Endodermal cell (in vitro differentiated cells): ENCODE measurements around the gene SPAG16. TPM values are rescaled to one million over a fixed set of nuclear protein-coding genes. Genes with fewer than 3 reads are reported as not detected.

ENCODE experiments used
- DNase-seq: peaks from one replicate; pipeline ENCODE4 v3.0.0-alpha.2; 2017
- H3K27ac ChIP-seq: 2 replicates; pipeline ENCODE4 v1.5.1; 2013; ENCODE audit warnings: mild to moderate bottlenecking, low read depth, low read length, moderate library complexity
- H3K27me3 ChIP-seq: 2 replicates; pipeline ENCODE4 v1.6.1; 2013; ENCODE audit warnings: mild to moderate bottlenecking, low read length, moderate library complexity; ENCODE audit not compliant: insufficient read depth, control insufficient read depth, poor library complexity, severe bottlenecking
- H3K36me3 ChIP-seq: 2 replicates; pipeline ENCODE4 v1.7.0; 2013; ENCODE audit warnings: mild to moderate bottlenecking, low read length, moderate library complexity; ENCODE audit not compliant: control insufficient read depth, insufficient read depth
- H3K4me1 ChIP-seq: one replicate; pipeline ENCODE4 v1.7.0; 2013; ENCODE audit warnings: low read length; ENCODE audit not compliant: control insufficient read depth, insufficient read depth
- H3K4me3 ChIP-seq: 2 replicates; pipeline ENCODE4 v1.5.1; 2013; ENCODE audit warnings: mild to moderate bottlenecking, low read length, moderate library complexity
- H3K9ac ChIP-seq: 2 replicates; pipeline ENCODE4 v1.6.1; 2013; ENCODE audit warnings: mild to moderate bottlenecking, low read length, moderate library complexity; ENCODE audit not compliant: poor library complexity, severe bottlenecking; ENCODE audit errors: extremely low read depth
- H3K9me3 ChIP-seq: 2 replicates; pipeline ENCODE4 v1.6.1; 2013; ENCODE audit warnings: mild to moderate bottlenecking, low read length, moderate library complexity; ENCODE audit not compliant: control insufficient read depth
- H3K27ac Mint-ChIP-seq: 2 replicates; pipeline ENCODE4 v1.8.0; 2020; ENCODE audit warnings: mixed read lengths
- H3K27me3 Mint-ChIP-seq: 2 replicates; pipeline ENCODE4 v1.8.0; 2021; ENCODE audit warnings: mild to moderate bottlenecking, mixed read lengths; ENCODE audit not compliant: insufficient read depth
- H3K36me3 Mint-ChIP-seq: 2 replicates; pipeline ENCODE4 v1.8.0; 2020; ENCODE audit warnings: low read depth, mixed read lengths
- H3K4me1 Mint-ChIP-seq: 2 replicates; pipeline ENCODE4 v1.8.0; 2020; ENCODE audit warnings: mixed read lengths
- H3K4me3 Mint-ChIP-seq: 2 replicates; pipeline ENCODE4 v1.8.0; 2020; ENCODE audit warnings: mild to moderate bottlenecking, moderate library complexity, mixed read lengths
- H3K9me3 Mint-ChIP-seq: 2 replicates; pipeline ENCODE4 v1.8.0; 2020; ENCODE audit warnings: mild to moderate bottlenecking, mixed read lengths
- CTCF ChIP-seq: fragments of 200-600 bp; sonication (generic); conservative IDR thresholded peaks from 2 replicates; pipeline ENCODE4 v1.5.0; 2021; ENCODE audit warnings: antibody characterized with exemption, mild to moderate bottlenecking
- WGBS, 2 experiments: methylation state at CpG; one replicate each; pipeline versions ENCODE4 v1.1.5 to v1.1.7; 2013; ENCODE audit warnings: missing lambda C conversion rate in 2 of 2, mixed read lengths in 1 of 2; ENCODE audit not compliant: insufficient coverage in 1 of 2, insufficient read length in 1 of 2; 5-methylcytosine and 5-hydroxymethylcytosine counted together
- total RNA-seq, 2 donors: library from RNA; stranded (reverse); fragmentation: NEBNext Ultra II Directional in 1 of 2; extraction: Animal tissue kit (Norgen Biotek cat#: 25700) in 1 of 2; gene quantifications; 2 replicates in 1 of 2; 3 replicates in 1 of 2; pipeline ENCODE4 v1.2.1, GENCODE V29; 2021

SPAG16 gene
- total RNA-seq, 2 donors from 2014 or later, result 27.8 to 38.2 TPM

- Histone ChIP-seq H3K4me3 (no peak overlapping the region), H3K27ac (no peak overlapping the region), H3K9ac (no peak overlapping the region), H3K36me3 (no peaks in the 10 kb centered on the region), H3K4me1 (no peaks in the 10 kb centered on the region), H3K27me3 (no peaks in the 10 kb centered on the region), H3K9me3 (no peaks in the 10 kb centered on the region)
- H3K4me3 Mint-ChIP-seq, result no peak overlapping the region
- H3K27ac Mint-ChIP-seq, result no peak overlapping the region
- WGBS, 2 experiments, result 94% methylated on average over 1 of the region's 1 CpG; no CpG with 5 or more reads in 1 of the 2 experiments
- no peak for TF ChIP-seq CTCF
- H3K27me3 Mint-ChIP-seq, result no peaks in the 10 kb centered on the region
- DNase-seq, result no peak
- H3K4me1 Mint-ChIP-seq, result no peaks in the 10 kb centered on the region
- H3K36me3 Mint-ChIP-seq, result no peaks in the 10 kb centered on the region
- no peaks in the 10 kb centered on the region for H3K9me3 Mint-ChIP-seq
These were observed 550.5 kb downstream of the SPAG16 start for GRCh38 chr2:213834746-213835145.

- Histone ChIP-seq H3K4me1 (no peaks in the 10 kb centered on the region), H3K9ac (no peak overlapping the region), H3K27ac (no peak overlapping the region), H3K27me3 (no peaks in the 10 kb centered on the region), H3K4me3 (no peak overlapping the region), H3K9me3 (no peaks in the 10 kb centered on the region), H3K36me3 (no peaks in the 10 kb centered on the region)
- WGBS, 2 experiments, result 84 to 100% methylated on average over 1 of the region's 1 CpG
- no peak overlapping the region for H3K27ac Mint-ChIP-seq
- no peaks in the 10 kb centered on the region for H3K27me3 Mint-ChIP-seq
- no peak overlapping the region for H3K4me3 Mint-ChIP-seq
- no peaks in the 10 kb centered on the region for H3K4me1 Mint-ChIP-seq
- H3K9me3 Mint-ChIP-seq, result no peaks in the 10 kb centered on the region
- no peak for DNase-seq
- H3K36me3 Mint-ChIP-seq, result no peaks in the 10 kb centered on the region
- TF ChIP-seq CTCF, result no peak
These were observed 562.6 kb downstream of the SPAG16 start for GRCh38 chr2:213846856-213847255.

GRCh38 chr2:213847316-213847715 is 563.1 kb downstream of the SPAG16 start:
- Mint-ChIP-seq H3K4me1 (no peaks in the 10 kb centered on the region), H3K9me3 (no peaks in the 10 kb centered on the region), H3K27me3 (no peaks in the 10 kb centered on the region), H3K36me3 (no peaks in the 10 kb centered on the region), H3K4me3 (no peak overlapping the region), H3K27ac (no peak overlapping the region)
- Histone ChIP-seq H3K9me3 (no peaks in the 10 kb centered on the region), H3K36me3 (no peaks in the 10 kb centered on the region), H3K27me3 (no peaks in the 10 kb centered on the region), H3K4me1 (no peaks in the 10 kb centered on the region), H3K4me3 (no peak overlapping the region), H3K9ac (no peak overlapping the region), H3K27ac (no peak overlapping the region)
- no peak for DNase-seq
- TF ChIP-seq CTCF, result no peak
- WGBS, 2 experiments, result 90 to 97% methylated on average over 1 to 3 of the region's 3 CpGs
